Parathyroid adenoma (tissue), 2 donors: ENCODE results near the gene SUN5.

Experiments used
- H2AFZ ChIP-seq: fragments of 300-600 bp; sonication (generic); one replicate; pipeline ENCODE4 v1.7.0; 2017; ENCODE audit warnings: antibody characterized with exemption, mild to moderate bottlenecking
- H3K27ac ChIP-seq: fragments of 300-600 bp; sonication (generic); one replicate; pipeline ENCODE4 v1.7.0; 2017
- H3K27me3 ChIP-seq: fragments of 300-600 bp; sonication (generic); one replicate; pipeline ENCODE4 v1.7.0; 2017; ENCODE audit warnings: low read length; ENCODE audit not compliant: control insufficient read depth, insufficient read depth
- H3K36me3 ChIP-seq: fragments of 300-600 bp; sonication (generic); one replicate; pipeline ENCODE4 v1.7.0; 2017; ENCODE audit warnings: low read length; ENCODE audit not compliant: control insufficient read depth, insufficient read depth
- H3K4me1 ChIP-seq: fragments of 300-600 bp; sonication (generic); one replicate; pipeline ENCODE4 v1.7.0; 2017; ENCODE audit warnings: control low read depth
- H3K4me2 ChIP-seq: fragments of 300-600 bp; sonication (generic); one replicate; pipeline ENCODE4 v1.7.0; 2017; ENCODE audit warnings: low read length
- H3K4me3 ChIP-seq: fragments of 300-600 bp; sonication (generic); one replicate; pipeline ENCODE4 v1.7.0; 2017; ENCODE audit warnings: low read depth, low read length
- H3K79me2 ChIP-seq: fragments of 300-600 bp; sonication (generic); one replicate; pipeline ENCODE4 v1.7.0; 2017; ENCODE audit warnings: control low read depth
- H3K9ac ChIP-seq: fragments of 300-600 bp; sonication (generic); one replicate; pipeline ENCODE4 v1.7.0; 2017; ENCODE audit warnings: mild to moderate bottlenecking
- H3K9me3 ChIP-seq: fragments of 300-600 bp; sonication (generic); one replicate; pipeline ENCODE4 v1.7.0; 2017; ENCODE audit warnings: low read length; ENCODE audit not compliant: control insufficient read depth
- TF ChIP-seq, protein P1 (sequence below): fragments of 300-600 bp; sonication (generic); IDR thresholded peaks from one replicate; pipeline ENCODE4 v1.7.0; 2017; ENCODE audit warnings: antibody characterized with exemption, mild to moderate bottlenecking
- donor health status: primary hyperparathyroidism.

Gene SUN5

DNA sequence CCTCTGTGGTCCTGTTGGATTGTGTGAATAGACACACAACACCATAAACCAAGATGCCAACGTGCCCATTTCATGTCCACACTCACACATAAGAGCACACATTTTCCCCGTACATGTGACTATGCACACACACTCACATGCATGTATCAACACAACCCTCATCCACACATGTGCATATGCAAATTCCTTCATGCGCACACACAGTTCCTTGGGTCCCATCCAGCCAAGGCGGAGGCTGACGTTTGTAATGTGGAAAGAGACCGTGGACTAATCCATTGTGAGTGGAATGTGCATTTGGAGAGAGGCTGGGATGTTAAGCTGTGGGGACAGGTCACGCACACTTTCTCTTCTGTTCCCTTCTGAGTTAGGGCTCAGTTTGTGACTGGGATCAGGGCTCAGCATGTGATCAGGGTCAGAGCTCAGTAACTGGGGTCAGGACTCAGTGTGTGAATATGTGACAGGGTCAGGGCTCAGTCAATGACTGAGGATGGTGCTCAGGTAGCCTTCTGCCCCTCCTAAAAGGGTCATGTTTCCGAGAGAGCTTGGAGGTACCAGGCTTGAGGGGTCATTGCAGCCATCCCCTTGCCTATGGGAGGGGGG, 2.6 kb upstream of the SUN5 start:
- H3K9me3 ChIP-seq, result no peaks in the 10 kb centered on the region
- no peak overlapping the region for H3K27ac ChIP-seq
- H3K27me3 ChIP-seq, result no peaks in the 10 kb centered on the region
- no peak overlapping the region for H3K4me3 ChIP-seq
- H3K4me1 ChIP-seq, result no peaks in the 10 kb centered on the region
- no peak overlapping the region for H3K9ac ChIP-seq
- no peak overlapping the region for H3K4me2 ChIP-seq
- H2AFZ ChIP-seq, result no peak overlapping the region
- no peaks in the 10 kb centered on the region for H3K79me2 ChIP-seq
- TF ChIP-seq, protein P1, sequence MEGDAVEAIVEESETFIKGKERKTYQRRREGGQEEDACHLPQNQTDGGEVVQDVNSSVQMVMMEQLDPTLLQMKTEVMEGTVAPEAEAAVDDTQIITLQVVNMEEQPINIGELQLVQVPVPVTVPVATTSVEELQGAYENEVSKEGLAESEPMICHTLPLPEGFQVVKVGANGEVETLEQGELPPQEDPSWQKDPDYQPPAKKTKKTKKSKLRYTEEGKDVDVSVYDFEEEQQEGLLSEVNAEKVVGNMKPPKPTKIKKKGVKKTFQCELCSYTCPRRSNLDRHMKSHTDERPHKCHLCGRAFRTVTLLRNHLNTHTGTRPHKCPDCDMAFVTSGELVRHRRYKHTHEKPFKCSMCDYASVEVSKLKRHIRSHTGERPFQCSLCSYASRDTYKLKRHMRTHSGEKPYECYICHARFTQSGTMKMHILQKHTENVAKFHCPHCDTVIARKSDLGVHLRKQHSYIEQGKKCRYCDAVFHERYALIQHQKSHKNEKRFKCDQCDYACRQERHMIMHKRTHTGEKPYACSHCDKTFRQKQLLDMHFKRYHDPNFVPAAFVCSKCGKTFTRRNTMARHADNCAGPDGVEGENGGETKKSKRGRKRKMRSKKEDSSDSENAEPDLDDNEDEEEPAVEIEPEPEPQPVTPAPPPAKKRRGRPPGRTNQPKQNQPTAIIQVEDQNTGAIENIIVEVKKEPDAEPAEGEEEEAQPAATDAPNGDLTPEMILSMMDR, result no peak
- no peaks in the 10 kb centered on the region for H3K36me3 ChIP-seq

DNA sequence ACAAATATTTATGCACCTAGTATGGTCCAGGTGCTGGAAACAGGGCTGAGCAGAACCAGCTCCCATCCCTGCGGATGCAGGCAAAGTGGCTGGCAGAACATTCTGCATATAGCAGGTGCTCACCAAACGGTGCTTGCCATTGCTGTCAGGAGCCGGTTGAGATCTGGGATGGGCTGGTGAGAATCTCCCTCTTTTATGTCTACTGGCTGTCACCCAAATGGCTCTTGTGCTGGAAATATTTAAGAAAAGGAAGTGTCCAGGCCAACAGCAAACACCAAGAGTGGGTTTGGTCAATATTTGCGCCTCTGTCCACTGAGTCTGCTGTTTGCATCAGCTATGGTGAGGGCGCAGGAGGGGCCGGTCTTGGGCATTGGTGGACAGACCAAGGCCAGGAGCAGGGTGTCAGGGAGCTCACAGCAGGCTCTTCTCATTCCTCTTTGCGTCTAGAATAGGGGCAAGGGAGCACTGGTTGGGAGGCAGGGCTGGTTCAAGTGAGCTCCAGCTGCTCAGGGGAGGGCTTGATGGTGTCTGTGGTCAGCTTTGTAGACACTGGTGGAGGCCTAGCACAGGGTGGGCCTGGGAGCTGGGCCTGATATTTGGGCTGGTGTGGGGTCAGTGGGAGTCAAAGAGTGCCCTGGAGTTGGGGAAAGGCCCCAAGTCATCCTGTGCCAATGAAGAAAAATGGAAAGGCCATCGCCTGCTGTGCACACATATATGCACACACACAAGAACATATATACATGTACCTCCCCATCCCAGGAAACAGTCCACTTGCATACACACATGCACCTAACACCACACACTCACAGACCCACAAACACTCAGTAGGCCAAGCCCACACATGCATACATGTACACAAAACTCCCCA, 1.9 kb upstream of the SUN5 start:
- Histone ChIP-seq H3K4me2 (no peak overlapping the region), H3K27ac (no peak overlapping the region), H3K79me2 (no peaks in the 10 kb centered on the region), H2AFZ (no peak overlapping the region), H3K4me3 (no peak overlapping the region), H3K36me3 (no peaks in the 10 kb centered on the region), H3K4me1 (no peaks in the 10 kb centered on the region), H3K27me3 (no peaks in the 10 kb centered on the region), H3K9me3 (no peaks in the 10 kb centered on the region), H3K9ac (no peak overlapping the region)
- TF ChIP-seq, protein P1, result no peak

DNA sequence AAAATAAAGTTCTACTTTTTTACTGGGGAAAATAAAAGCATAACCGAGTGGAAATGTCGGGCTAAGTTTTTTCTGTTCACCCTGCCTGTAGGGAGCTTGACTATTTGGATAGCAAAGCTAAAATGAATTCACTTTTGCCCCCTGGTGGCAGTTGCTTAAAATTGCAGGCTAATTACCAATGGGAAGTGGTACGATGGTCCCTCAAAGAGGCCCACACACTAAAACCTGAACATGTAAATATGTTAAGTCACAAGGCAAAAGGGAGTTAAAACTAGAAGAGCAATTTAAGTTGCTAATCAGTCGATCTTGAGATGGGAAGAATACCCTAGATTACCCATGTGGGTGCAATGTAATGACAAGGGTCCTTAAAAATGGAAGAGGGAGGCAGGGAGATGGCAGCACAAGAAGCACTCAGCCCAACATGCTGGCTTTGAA, 916 bp upstream of the SUN5 start:
- Histone ChIP-seq H2AFZ (no peak overlapping the region), H3K36me3 (no peaks in the 10 kb centered on the region), H3K9me3 (no peaks in the 10 kb centered on the region), H3K4me2 (no peak overlapping the region), H3K9ac (no peak overlapping the region), H3K4me1 (no peaks in the 10 kb centered on the region), H3K27ac (no peak overlapping the region), H3K27me3 (no peaks in the 10 kb centered on the region), H3K4me3 (no peak overlapping the region), H3K79me2 (no peaks in the 10 kb centered on the region)
- TF ChIP-seq, protein P1, result peak; percentile 16

DNA sequence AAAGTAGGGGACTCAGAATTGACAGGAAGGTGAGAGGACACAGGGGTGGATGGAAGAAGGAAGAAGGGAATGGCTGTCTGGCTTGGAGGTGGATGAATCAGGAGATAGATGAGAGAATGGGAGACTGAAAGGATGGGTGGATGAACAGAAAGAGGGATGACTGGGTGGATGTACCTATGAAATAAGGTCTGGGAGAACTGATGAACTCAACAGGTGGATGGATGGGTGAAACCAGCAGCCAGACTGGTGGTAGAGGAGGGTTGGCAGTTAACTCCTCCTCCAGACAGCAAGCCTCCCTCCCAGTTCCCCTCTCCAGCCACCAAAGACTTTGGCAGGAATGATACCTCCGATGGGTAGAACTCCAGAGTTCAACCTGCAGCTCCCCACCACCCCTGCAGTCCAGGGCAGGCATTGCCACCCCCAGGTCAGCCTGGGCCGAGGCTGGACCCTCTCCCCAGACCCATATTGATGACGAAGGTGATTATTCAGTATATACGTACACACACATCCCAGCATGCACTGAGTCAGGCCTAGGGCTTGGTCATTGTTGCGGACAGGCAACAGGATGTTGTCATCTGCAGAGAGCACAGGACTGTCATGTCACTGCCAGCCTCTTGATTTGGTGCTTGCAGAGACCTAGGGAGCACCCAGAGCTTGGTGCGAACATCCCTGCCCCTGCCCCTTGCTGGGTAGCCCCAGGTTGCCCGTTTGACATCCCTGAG, 2.0 kb downstream of the SUN5 start:
- TF ChIP-seq, protein P1, result no peak
- H3K4me3 ChIP-seq, result no peak overlapping the region
- H3K27ac ChIP-seq, result no peak overlapping the region
- no peaks in the 10 kb centered on the region for H3K9me3 ChIP-seq
- no peak overlapping the region for H2AFZ ChIP-seq
- no peaks in the 10 kb centered on the region for H3K79me2 ChIP-seq
- no peak overlapping the region for H3K9ac ChIP-seq
- H3K36me3 ChIP-seq, result no peaks in the 10 kb centered on the region
- H3K4me2 ChIP-seq, result no peak overlapping the region
- H3K27me3 ChIP-seq, result no peaks in the 10 kb centered on the region
- H3K4me1 ChIP-seq, result no peaks in the 10 kb centered on the region
